A549 (cell line): ENCODE results near the gene APBB2. TPM values are rescaled to one million over a fixed set of nuclear protein-coding genes. Genes with fewer than 3 reads are reported as not detected.

Experiments used
- ATAC-seq, 2 experiments: fragments of 200-7000 bp in 1 of 2; fragments of >200 bp in 1 of 2; cut with Nextera tagmentation in 1 of 2; cut with Tn5 transposase in 1 of 2; 3 replicates each; pipeline versions ENCODE4 v1.8.0 to v1.9.1; 2018 to 2020; ENCODE audit warnings: mild to moderate bottlenecking in 1 of 2, moderate library complexity in 1 of 2
- CTCF ChIA-PET: fragments of 300-600 bp; sonication (Branson Sonifier 250); formaldehyde crosslinking; extraction: SDS; loops from one replicate; lab custom pipeline; 2021; ENCODE audit warnings: antibody characterized with exemption, inconsistent platforms; lab: Yijun Ruan, JAX
- POLR2A ChIA-PET: fragments of 350-600 bp; formaldehyde crosslinking; extraction: SDS; loops from one replicate; lab custom pipeline; 2021; ENCODE audit warnings: antibody characterized with exemption, inconsistent platforms; lab: Yijun Ruan, JAX
- DNase-seq, 2 experiments: peaks; one replicate each; pipeline versions ENCODE4 v3.0.0 to v3.0.0-alpha.2; 2011 to 2016; ENCODE audit warnings: low read depth in 1 of 2, low spot score in 1 of 2
- FAIRE-seq: peaks from 2 replicates; lab custom pipeline; 2011; peaks lifted over from hg19 to GRCh38; lab: Jason Lieb, UNC
- H3K27ac ChIP-seq, 2 experiments: fragments of >200 bp; sonication (Bioruptor Twin); formaldehyde crosslinking; 3 replicates each; pipeline ENCODE4 v1.5.1; 2016 to 2017
- H3K4me1 ChIP-seq: fragments of >200 bp; sonication (Bioruptor Twin); formaldehyde crosslinking; 3 replicates; pipeline ENCODE4 v1.6.1; 2016
- H3K4me2 ChIP-seq: fragments of >200 bp; sonication (Bioruptor Twin); formaldehyde crosslinking; 3 replicates; pipeline ENCODE4 v1.6.1; 2016
- H3K4me3 ChIP-seq: fragments of >200 bp; sonication (Bioruptor Twin); formaldehyde crosslinking; 3 replicates; pipeline ENCODE4 v1.5.1; 2016
- H3K9me3 ChIP-seq: fragments of >200 bp; sonication (Bioruptor Twin); formaldehyde crosslinking; 3 replicates; pipeline ENCODE4 v1.6.1; 2016
- BCL3 ChIP-seq: fragments of >200 bp; sonication (Bioruptor Twin); formaldehyde crosslinking; IDR thresholded peaks from 3 replicates; pipeline ENCODE4 v1.6.1; 2016
- CHD4 ChIP-seq: fragments of 200-600 bp; sonication (generic); IDR thresholded peaks from 2 replicates; pipeline ENCODE4 v1.6.1; 2016; ENCODE audit warnings: antibody characterized with exemption, mild to moderate bottlenecking, borderline replicate concordance
- E2F6 ChIP-seq: IDR thresholded peaks from 2 replicates; pipeline ENCODE4 v1.6.1; 2012; ENCODE audit warnings: low read depth, borderline replicate concordance
- EP300 ChIP-seq, 2 experiments: fragments of >200 bp; sonication (Bioruptor Twin); formaldehyde crosslinking; IDR thresholded peaks; 2 replicates in 1 of 2; 3 replicates in 1 of 2; pipeline ENCODE4 v1.6.1; 2016 to 2017
- FOSB ChIP-seq: fragments of 250-450 bp; sonication (Bioruptor Pico); IDR thresholded peaks from 2 replicates; pipeline ENCODE4 v1.5.0; 2020; ENCODE audit warnings: mild to moderate bottlenecking, moderate library complexity
- FOXS1 ChIP-seq: fragments of 250-450 bp; sonication (Bioruptor Pico); IDR thresholded peaks from 2 replicates; pipeline ENCODE4 v1.5.0; 2020; ENCODE audit warnings: mild to moderate bottlenecking, moderate library complexity
- HDAC2 ChIP-seq: fragments of 200-600 bp; sonication (generic); IDR thresholded peaks from 2 replicates; pipeline ENCODE4 v1.6.1; 2016
- MAFK ChIP-seq: fragments of 450-650 bp; IDR thresholded peaks from 2 replicates; pipeline ENCODE4 v1.6.1; 2014; ENCODE audit not compliant: partially characterized antibody
- MAZ ChIP-seq: fragments of 150-350 bp; IDR thresholded peaks from 2 replicates; pipeline ENCODE4 v1.6.1; 2014; ENCODE audit warnings: antibody characterized with exemption, low read depth, low read length, borderline replicate concordance
- MYC ChIP-seq: IDR thresholded peaks from 2 replicates; pipeline ENCODE4 v1.6.1; 2012; ENCODE audit warnings: mild to moderate bottlenecking, inconsistent platforms, low read length, improper control_type of control experiment, borderline replicate concordance
- NFE2L2 ChIP-seq: fragments of 150-350 bp; conservative IDR thresholded peaks from 2 replicates; pipeline ENCODE4 v1.6.1; 2014; ENCODE audit warnings: low read length
- NR3C1 ChIP-seq: fragments of >200 bp; sonication (Bioruptor Twin); formaldehyde crosslinking; IDR thresholded peaks from 3 replicates; pipeline ENCODE4 v1.6.1; 2017
- PBX3 ChIP-seq: IDR thresholded peaks from 2 replicates; pipeline ENCODE4 v1.6.1; 2012
- RAD21 ChIP-seq, 2 experiments: fragments of >200 bp in 1 of 2; sonication (Bioruptor Twin) in 1 of 2; formaldehyde crosslinking in 1 of 2; IDR thresholded peaks in 1 of 2; conservative IDR thresholded peaks in 1 of 2; 2 replicates in 1 of 2; 3 replicates in 1 of 2; pipeline ENCODE4 v1.6.1; 2012 to 2018; ENCODE audit warnings: inconsistent platforms in 1 of 2
- RFX5 ChIP-seq: fragments of 450-650 bp; IDR thresholded peaks from 2 replicates; pipeline ENCODE4 v1.7.1; 2014; ENCODE audit warnings: antibody characterized with exemption, mild to moderate bottlenecking, moderate library complexity
- RNF2 ChIP-seq: fragments of 200-600 bp; sonication (generic); IDR thresholded peaks from 2 replicates; pipeline ENCODE4 v1.6.1; 2016; ENCODE audit warnings: low read depth, mild to moderate bottlenecking, antibody characterized with exemption, moderate library complexity, borderline replicate concordance
- SMC3 ChIP-seq: fragments of >200 bp; sonication (Bioruptor Twin); formaldehyde crosslinking; IDR thresholded peaks from 3 replicates; pipeline ENCODE4 v1.6.1; 2018; ENCODE audit warnings: inconsistent platforms
- ZC3H11A ChIP-seq: fragments of 450-650 bp; IDR thresholded peaks from 2 replicates; pipeline ENCODE4 v1.6.1; 2014; ENCODE audit warnings: antibody characterized with exemption, mild to moderate bottlenecking
- ZFP36 ChIP-seq: fragments of 450-650 bp; IDR thresholded peaks from 2 replicates; pipeline ENCODE4 v1.6.1; 2014; ENCODE audit warnings: borderline replicate concordance; ENCODE audit not compliant: partially characterized antibody
- WGBS: methylation state at CpG from one replicate; pipeline ENCODE4 v1.1.6; 2017; ENCODE audit errors: missing lambda C conversion rate; 5-methylcytosine and 5-hydroxymethylcytosine counted together
- polyA plus RNA-seq, 4 experiments: library from polyadenylated mRNA; depleted of rRNA in 3 of 4; stranded (reverse); fragments of >200 nt; fragmentation: RNase III in 1 of 4; extraction: RNeasy Plus Mini Kit Qiagen cat#74134 plus additional on column Dnase treatment in 1 of 4; gene quantifications; 2 replicates in 3 of 4; 3 replicates in 1 of 4; pipeline ENCODE4 v1.2.3, GENCODE V29; 2011 to 2017
- TF ChIP-seq, protein P1 (sequence below): fragments of 250-450 bp; sonication (Bioruptor Pico); IDR thresholded peaks from 2 replicates; pipeline ENCODE4 v1.5.0; 2021; ENCODE audit warnings: mild to moderate bottlenecking, moderate library complexity, borderline replicate concordance
- TF ChIP-seq, protein P2 (sequence below): fragments of 450-650 bp; IDR thresholded peaks from 2 replicates; pipeline ENCODE4 v1.6.1; 2014; ENCODE audit warnings: antibody characterized with exemption

Gene APBB2
- polyA plus RNA-seq, 2 of the 4 experiments (the other 2 are of a cell fraction), result 8.3 to 31.9 TPM

GRCh38 chr4:40969501-40969900, 244.8 kb downstream of the APBB2 start:
- ChIA-PET POLR2A (no interaction called here), CTCF (no interaction called here)
- ATAC-seq, result no peak
- no peak overlapping the region for H3K4me3 ChIP-seq
- H3K4me2 ChIP-seq, result no peak overlapping the region
- no peak for TF ChIP-seq ZFP36
- TF ChIP-seq RNF2, result no peak
- no peak for TF ChIP-seq RAD21 (conservative IDR thresholded peaks at IDR 0.05 in 1 of 2, IDR thresholded peaks at IDR 0.05 in 1 of 2)
- TF ChIP-seq, protein P1, sequence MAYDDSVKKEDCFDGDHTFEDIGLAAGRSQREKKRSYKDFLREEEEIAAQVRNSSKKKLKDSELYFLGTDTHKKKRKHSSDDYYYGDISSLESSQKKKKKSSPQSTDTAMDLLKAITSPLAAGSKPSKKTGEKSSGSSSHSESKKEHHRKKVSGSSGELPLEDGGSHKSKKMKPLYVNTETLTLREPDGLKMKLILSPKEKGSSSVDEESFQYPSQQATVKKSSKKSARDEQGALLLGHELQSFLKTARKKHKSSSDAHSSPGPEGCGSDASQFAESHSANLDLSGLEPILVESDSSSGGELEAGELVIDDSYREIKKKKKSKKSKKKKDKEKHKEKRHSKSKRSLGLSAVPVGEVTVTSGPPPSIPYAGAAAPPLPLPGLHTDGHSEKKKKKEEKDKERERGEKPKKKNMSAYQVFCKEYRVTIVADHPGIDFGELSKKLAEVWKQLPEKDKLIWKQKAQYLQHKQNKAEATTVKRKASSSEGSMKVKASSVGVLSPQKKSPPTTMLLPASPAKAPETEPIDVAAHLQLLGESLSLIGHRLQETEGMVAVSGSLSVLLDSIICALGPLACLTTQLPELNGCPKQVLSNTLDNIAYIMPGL (CRISPR knock-in tag), result no peak
- no peak for TF ChIP-seq FOXS1 (CRISPR knock-in tag)
- no peak for TF ChIP-seq CHD4
- no peak for DNase-seq
- H3K9me3 ChIP-seq, result no peaks in the 10 kb centered on the region
- FAIRE-seq, result no peak
- WGBS, result 93% methylated on average over 2 of the region's 2 CpGs
- H3K4me1 ChIP-seq, result no peaks in the 10 kb centered on the region
- H3K27ac ChIP-seq, result no peak overlapping the region

- H3K9me3 ChIP-seq, result no peaks in the 10 kb centered on the region
- ChIA-PET CTCF (interaction anchor here (1.0 to 1.9 kb wide), 3 partner anchors 9 to 247 kb away, joined by 3 to 9 read pairs (median 4); partner anchors contain the start of gene APBB2), POLR2A (no interaction called here)
- TF ChIP-seq PBX3 (no peak), MAZ (no peak)
- TF ChIP-seq, protein P2, sequence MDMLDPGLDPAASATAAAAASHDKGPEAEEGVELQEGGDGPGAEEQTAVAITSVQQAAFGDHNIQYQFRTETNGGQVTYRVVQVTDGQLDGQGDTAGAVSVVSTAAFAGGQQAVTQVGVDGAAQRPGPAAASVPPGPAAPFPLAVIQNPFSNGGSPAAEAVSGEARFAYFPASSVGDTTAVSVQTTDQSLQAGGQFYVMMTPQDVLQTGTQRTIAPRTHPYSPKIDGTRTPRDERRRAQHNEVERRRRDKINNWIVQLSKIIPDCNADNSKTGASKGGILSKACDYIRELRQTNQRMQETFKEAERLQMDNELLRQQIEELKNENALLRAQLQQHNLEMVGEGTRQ, result no peak
- WGBS, result 80% methylated on average over 1 of the region's 6 CpGs
- H3K4me1 ChIP-seq, result no peaks in the 10 kb centered on the region
- H3K27ac ChIP-seq, result no peak overlapping the region
- no peak for ATAC-seq
- no peak overlapping the region for H3K4me2 ChIP-seq
- H3K4me3 ChIP-seq, result no peak overlapping the region
- no peak for FAIRE-seq
- DNase-seq, result no peak
These were observed 246.8 kb downstream of the APBB2 start for GRCh38 chr4:40967550-40967949.

DNA sequence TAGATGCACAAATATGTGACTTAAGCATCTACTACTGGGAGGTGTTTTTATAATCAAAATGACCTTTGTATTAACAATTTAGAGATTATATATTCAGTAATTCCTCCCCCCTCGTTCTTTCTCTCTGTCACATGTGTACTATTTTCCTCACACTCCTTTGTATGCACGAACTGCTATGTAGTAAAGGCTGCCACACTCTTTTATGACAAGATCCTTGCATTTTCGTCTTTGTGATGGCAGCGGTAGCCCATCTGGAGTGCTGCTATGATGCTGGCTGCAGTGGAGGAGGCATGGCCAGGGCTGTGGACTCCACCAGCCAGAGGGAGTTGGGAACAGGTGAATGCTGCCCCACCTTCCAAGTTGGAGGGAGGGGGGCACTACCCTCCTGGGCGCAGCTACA, 248.3 kb downstream of the APBB2 start:
- CTCF ChIA-PET, result no interaction called here
- Histone ChIP-seq H3K4me2 (no peak overlapping the region), H3K4me3 (no peak overlapping the region), H3K27ac (no peak overlapping the region), H3K4me1 (no peaks in the 10 kb centered on the region), H3K9me3 (no peaks in the 10 kb centered on the region)
- TF ChIP-seq NFE2L2, result no peak
- no peak for TF ChIP-seq PBX3
- TF ChIP-seq NR3C1, result no peak
- TF ChIP-seq E2F6, result no peak
- TF ChIP-seq RFX5, result no peak
- TF ChIP-seq FOSB (CRISPR knock-in tag), result no peak
- TF ChIP-seq MYC, result no peak
- no peak for TF ChIP-seq SMC3
- TF ChIP-seq HDAC2, result no peak
- TF ChIP-seq MAFK, result no peak
- TF ChIP-seq EP300 (IDR thresholded peaks at IDR 0.05), result no peak
- no peak for TF ChIP-seq ZFP36
- TF ChIP-seq BCL3, result no peak
- no peak for TF ChIP-seq ZC3H11A
- DNase-seq, result no peak
- WGBS, result 78% methylated on average over 5 of the region's 5 CpGs
- FAIRE-seq, result no peak
- ATAC-seq, result no peak
- POLR2A ChIA-PET, result no interaction called here
